Mucosa of stomach (tissue), 1 donor: ENCODE measurements around the gene CLEC1A.

Source experiments
- H3K27me3 ChIP-seq: one replicate; pipeline ENCODE4 v1.7.0; 2013; ENCODE audit warnings: mild to moderate bottlenecking, low read length; ENCODE audit not compliant: control insufficient read depth, insufficient read depth
- H3K36me3 ChIP-seq: one replicate; pipeline ENCODE4 v1.7.0; 2013; ENCODE audit warnings: low read length; ENCODE audit not compliant: control insufficient read depth, insufficient read depth
- H3K4me1 ChIP-seq: one replicate; pipeline ENCODE4 v1.7.0; 2013; ENCODE audit warnings: mild to moderate bottlenecking, low read length; ENCODE audit not compliant: control insufficient read depth, insufficient read depth
- H3K4me3 ChIP-seq: one replicate; pipeline ENCODE4 v1.7.0; 2013; ENCODE audit warnings: low read length
- H3K9ac ChIP-seq: one replicate; pipeline ENCODE4 v1.7.0; 2013; ENCODE audit warnings: mild to moderate bottlenecking, low read length, moderate library complexity
- H3K9me3 ChIP-seq: one replicate; pipeline ENCODE4 v1.7.0; 2013; ENCODE audit warnings: mild to moderate bottlenecking, low read length, moderate library complexity; ENCODE audit not compliant: control insufficient read depth
- donor health status: Pancreatic carcinoma.

The CLEC1A gene

GRCh38 chr12:10095971-10096370 lies 2.8 kb downstream of the CLEC1A start:
- no peaks in the 10 kb centered on the region for H3K9me3 ChIP-seq
- H3K4me1 ChIP-seq: no peaks in the 10 kb centered on the region
- no peak overlapping the region for H3K4me3 ChIP-seq

GRCh38 chr12:10094646-10095395 lies 4.0 kb downstream of the CLEC1A start:
- no peaks in the 10 kb centered on the region for H3K27me3 ChIP-seq
- no peak overlapping the region for H3K4me3 ChIP-seq
- H3K4me1 ChIP-seq: no peaks in the 10 kb centered on the region
- no peaks in the 10 kb centered on the region for H3K9me3 ChIP-seq
- no peak overlapping the region for H3K9ac ChIP-seq
- no peaks in the 10 kb centered on the region for H3K36me3 ChIP-seq

More at GRCh38 chr12:10095971-10096370, 2.8 kb downstream of the CLEC1A start:
- Histone ChIP-seq H3K27me3 (no peaks in the 10 kb centered on the region), H3K36me3 (no peaks in the 10 kb centered on the region), H3K9ac (no peak overlapping the region)

DNA sequence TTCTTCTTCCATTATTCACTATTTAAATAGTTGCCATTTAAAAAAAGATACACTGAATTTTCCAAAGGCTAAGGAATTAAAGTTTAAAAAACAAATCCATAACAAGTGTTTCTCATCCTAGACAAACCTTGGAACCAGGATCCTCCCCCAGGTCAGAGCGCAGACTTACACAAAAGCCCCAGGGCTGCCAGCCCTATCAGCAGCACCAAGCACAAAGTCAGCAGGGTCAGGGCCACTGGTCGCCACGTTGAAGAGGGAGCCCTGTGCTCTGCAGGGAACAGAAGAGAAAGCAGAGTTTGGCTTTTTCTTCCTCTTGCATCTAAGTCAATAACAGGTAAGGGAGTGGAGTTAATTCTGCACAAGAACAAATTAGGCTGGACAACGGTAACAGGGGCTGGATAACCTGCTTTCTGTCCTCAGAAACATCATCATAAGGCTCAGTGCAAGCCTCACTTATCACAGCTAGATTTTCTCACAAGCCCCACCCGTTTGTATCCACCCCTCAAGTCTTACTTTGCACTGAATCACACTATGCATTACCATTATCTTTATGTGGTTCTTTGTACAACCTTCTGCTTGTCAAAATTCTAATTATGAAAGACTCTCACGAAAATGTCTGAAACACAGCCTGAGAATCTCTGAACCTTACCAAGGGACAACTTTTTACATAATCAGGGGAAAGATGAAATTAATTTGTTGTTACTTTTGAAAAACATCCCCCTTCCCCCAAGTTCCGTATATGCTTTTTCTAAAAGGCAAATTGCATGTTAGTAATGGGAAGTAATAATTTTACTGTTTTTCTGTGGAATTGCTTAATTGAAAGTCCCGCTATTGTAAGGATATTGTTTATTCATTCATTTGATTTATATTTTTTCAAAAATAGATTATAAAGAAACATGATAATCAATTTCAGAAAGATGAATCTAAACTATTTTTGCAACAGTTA lies 9.6 kb downstream of the CLEC1A start:
- Histone ChIP-seq H3K4me1 (no peaks in the 10 kb centered on the region), H3K4me3 (no peak overlapping the region), H3K9me3 (no peaks in the 10 kb centered on the region), H3K27me3 (no peaks in the 10 kb centered on the region), H3K9ac (no peak overlapping the region), H3K36me3 (no peaks in the 10 kb centered on the region)

DNA sequence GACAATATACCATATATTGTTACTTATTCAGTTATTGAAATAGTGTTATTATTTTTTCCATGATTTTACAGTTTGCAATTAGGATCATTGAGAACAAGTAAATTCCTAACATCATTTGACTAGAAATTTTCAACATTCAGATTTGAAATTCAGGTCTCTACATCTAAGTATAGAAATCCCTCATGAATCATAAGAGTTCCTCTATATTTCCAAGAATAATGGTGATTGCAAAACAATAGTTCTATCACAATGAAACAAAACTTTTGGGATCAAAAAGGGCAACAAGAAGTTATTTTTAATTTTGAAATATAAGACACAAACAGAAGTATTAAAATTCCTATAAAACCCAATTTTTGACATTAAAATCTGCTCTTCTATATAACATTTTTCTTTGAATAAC lies 10.8 kb downstream of the CLEC1A start:
- no peak overlapping the region for H3K4me3 ChIP-seq
- no peaks in the 10 kb centered on the region for H3K27me3 ChIP-seq
- H3K4me1 ChIP-seq: no peaks in the 10 kb centered on the region
- H3K9me3 ChIP-seq: no peaks in the 10 kb centered on the region
- no peaks in the 10 kb centered on the region for H3K36me3 ChIP-seq
- H3K9ac ChIP-seq: no peak overlapping the region

DNA sequence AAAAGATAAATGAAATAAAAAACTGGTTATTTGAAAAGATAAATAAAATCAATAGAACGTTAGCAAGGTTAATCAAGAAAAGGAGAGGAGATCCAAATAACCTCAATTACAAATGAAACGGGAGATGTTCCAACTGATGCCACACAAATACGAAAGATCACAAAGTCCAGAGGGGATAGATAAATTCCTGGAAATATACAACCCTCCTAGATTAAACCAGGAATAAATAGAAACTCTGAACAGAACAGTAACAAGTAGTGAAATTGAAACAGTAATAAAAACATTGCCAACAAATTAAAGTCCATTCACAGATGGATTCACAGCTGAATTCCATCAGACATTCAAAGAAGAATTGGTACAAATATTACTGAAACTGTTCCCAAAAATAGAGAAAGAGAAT lies 12.4 kb downstream of the CLEC1A start:
- Histone ChIP-seq H3K4me3 (no peak overlapping the region), H3K36me3 (no peaks in the 10 kb centered on the region)

GRCh38 chr12:10084733-10085132 lies 14.1 kb downstream of the CLEC1A start:
- no peaks in the 10 kb centered on the region for H3K27me3 ChIP-seq
- no peak overlapping the region for H3K4me3 ChIP-seq
- H3K36me3 ChIP-seq: no peaks in the 10 kb centered on the region
- H3K9ac ChIP-seq: no peak overlapping the region
- H3K4me1 ChIP-seq: no peaks in the 10 kb centered on the region
- H3K9me3 ChIP-seq: no peaks in the 10 kb centered on the region

More for the DNA sequence above, 12.4 kb downstream of the CLEC1A start:
- Histone ChIP-seq H3K4me1 (no peaks in the 10 kb centered on the region), H3K9me3 (no peaks in the 10 kb centered on the region), H3K9ac (no peak overlapping the region), H3K27me3 (no peaks in the 10 kb centered on the region)

DNA sequence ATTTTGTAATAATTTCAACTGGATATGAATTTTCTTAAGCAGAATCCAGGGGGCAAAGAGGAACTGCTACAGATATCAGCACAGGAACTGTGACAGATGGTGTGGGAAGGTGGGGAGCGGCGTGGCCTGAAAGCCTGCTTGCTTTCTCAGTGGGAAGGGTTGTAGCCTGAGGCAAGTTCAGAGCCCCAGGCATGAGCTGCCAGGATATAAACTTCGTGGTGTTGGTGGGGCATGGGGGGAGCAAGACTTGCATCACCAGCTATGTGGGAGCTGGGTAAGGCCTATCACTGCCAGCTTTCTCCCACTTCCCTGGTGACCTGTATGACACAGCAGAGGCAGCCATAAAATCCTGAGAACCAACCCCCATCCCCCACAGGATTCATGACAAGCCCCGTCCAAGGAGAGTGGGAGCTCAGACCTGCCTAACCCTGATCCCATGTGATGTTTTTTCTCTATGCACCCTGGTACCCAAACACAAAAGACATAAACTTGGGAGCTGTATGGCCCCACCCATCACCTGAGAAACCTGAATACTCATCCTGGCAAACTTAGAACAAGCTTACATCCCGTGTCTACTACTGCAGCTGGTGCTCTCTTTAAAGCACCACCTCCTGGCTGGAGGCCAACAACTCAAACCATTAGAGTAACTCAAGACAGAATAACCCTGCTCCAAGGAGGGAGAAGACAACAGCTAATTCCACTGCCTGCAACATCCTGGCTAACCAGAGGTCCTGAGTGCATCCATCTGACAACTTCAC lies 16.5 kb downstream of the CLEC1A start:
- Histone ChIP-seq H3K9ac (no peak overlapping the region), H3K4me1 (no peaks in the 10 kb centered on the region), H3K27me3 (no peaks in the 10 kb centered on the region), H3K9me3 (no peaks in the 10 kb centered on the region), H3K4me3 (no peak overlapping the region), H3K36me3 (no peaks in the 10 kb centered on the region)

- Histone ChIP-seq H3K36me3 (no peaks in the 10 kb centered on the region), H3K9ac (no peak overlapping the region), H3K4me3 (no peak overlapping the region), H3K4me1 (no peaks in the 10 kb centered on the region), H3K27me3 (no peaks in the 10 kb centered on the region), H3K9me3 (no peaks in the 10 kb centered on the region)
Observed at GRCh38 chr12:10075451-10075850, 23.3 kb downstream of the CLEC1A start.

DNA sequence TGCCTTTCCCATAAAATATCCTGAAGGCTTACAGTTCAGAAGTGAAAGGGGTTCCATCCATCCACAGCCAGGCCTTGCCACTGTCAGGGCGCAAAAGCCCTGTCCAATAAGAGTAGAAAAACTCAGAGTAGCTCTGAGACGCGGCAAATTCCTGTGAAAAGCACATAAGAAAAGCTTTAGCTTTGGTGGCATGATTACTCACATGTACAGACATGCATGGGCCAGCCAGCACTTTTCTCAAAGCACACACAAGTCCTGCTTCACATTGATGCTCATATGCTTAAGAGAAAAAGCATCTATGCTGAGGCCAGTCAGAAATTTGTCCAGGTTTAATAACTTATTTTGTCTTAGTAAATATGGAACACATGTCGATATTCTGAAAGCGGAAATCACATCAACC lies 25.5 kb downstream of the CLEC1A start:
- H3K9me3 ChIP-seq: no peaks in the 10 kb centered on the region
- no peaks in the 10 kb centered on the region for H3K4me1 ChIP-seq
- H3K4me3 ChIP-seq: no peak overlapping the region
- no peaks in the 10 kb centered on the region for H3K27me3 ChIP-seq
- no peak overlapping the region for H3K9ac ChIP-seq
- H3K36me3 ChIP-seq: no peaks in the 10 kb centered on the region

- Histone ChIP-seq H3K9me3 (no peaks in the 10 kb centered on the region), H3K27me3 (no peaks in the 10 kb centered on the region), H3K4me3 (no peak overlapping the region), H3K36me3 (no peaks in the 10 kb centered on the region), H3K9ac (no peak overlapping the region), H3K4me1 (no peaks in the 10 kb centered on the region)
Observed at GRCh38 chr12:10072131-10072530, 26.7 kb downstream of the CLEC1A start.

DNA sequence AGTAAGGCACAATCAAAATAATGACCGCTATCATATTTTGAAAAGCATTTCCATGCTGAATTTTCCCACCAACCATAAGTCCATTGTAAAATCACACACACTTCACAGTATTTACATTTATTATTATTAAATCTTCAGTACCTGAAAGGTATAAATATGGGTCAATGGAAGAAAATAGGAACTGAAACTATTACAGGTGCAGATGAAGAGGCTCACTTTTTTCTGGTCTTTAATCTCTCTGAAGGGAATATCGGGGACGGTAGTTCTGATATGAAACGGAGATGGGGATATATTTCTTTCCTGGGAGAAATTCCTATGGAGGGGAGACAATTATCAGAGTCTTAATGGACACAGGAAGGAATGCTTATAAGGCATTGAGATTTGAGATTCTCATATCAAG lies 28.4 kb downstream of the CLEC1A start:
- no peak overlapping the region for H3K9ac ChIP-seq

DNA sequence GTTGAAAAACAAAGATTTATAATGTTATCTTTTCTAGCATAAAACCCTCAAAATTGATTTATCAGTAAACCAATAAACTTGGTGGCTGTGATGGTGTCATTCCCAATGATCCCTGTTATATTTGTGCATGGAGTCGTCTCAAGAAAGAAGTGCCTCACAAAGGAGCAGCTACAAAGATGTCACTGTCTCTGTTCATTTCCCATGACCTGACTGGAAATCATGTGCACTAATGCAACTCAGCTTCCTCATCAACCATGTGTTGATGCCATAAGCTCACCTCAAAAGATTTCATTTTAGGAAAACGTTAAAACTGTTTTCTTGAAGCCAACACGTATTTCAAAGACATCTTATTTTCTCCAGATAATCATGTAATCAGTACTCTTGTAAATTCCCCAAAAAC lies 28.8 kb downstream of the CLEC1A start:
- Histone ChIP-seq H3K4me1 (no peaks in the 10 kb centered on the region), H3K36me3 (no peaks in the 10 kb centered on the region), H3K4me3 (no peak overlapping the region), H3K9ac (no peak overlapping the region), H3K9me3 (no peaks in the 10 kb centered on the region), H3K27me3 (no peaks in the 10 kb centered on the region)

More for the DNA sequence above, 28.4 kb downstream of the CLEC1A start:
- no peaks in the 10 kb centered on the region for H3K4me1 ChIP-seq
- no peaks in the 10 kb centered on the region for H3K27me3 ChIP-seq
- no peaks in the 10 kb centered on the region for H3K9me3 ChIP-seq
- H3K4me3 ChIP-seq: no peak overlapping the region
- H3K36me3 ChIP-seq: no peaks in the 10 kb centered on the region
